Endodermal cell (in vitro differentiated cells): ENCODE results near the gene RMND1. TPM values are rescaled to one million over a fixed set of nuclear protein-coding genes. Genes with fewer than 3 reads are reported as not detected.
A peak's percentile ranks its signal among the peaks of the same experiment; 100 is the strongest.

Source experiments
- DNase-seq: peaks from one replicate; pipeline ENCODE4 v3.0.0-alpha.2; 2017
- H3K27ac ChIP-seq: 2 replicates; pipeline ENCODE4 v1.5.1; 2013; ENCODE audit warnings: mild to moderate bottlenecking, low read depth, low read length, moderate library complexity
- H3K27me3 ChIP-seq: 2 replicates; pipeline ENCODE4 v1.6.1; 2013; ENCODE audit warnings: mild to moderate bottlenecking, low read length, moderate library complexity; ENCODE audit not compliant: insufficient read depth, control insufficient read depth, poor library complexity, severe bottlenecking
- H3K36me3 ChIP-seq: 2 replicates; pipeline ENCODE4 v1.7.0; 2013; ENCODE audit warnings: mild to moderate bottlenecking, low read length, moderate library complexity; ENCODE audit not compliant: control insufficient read depth, insufficient read depth
- H3K4me1 ChIP-seq: one replicate; pipeline ENCODE4 v1.7.0; 2013; ENCODE audit warnings: low read length; ENCODE audit not compliant: control insufficient read depth, insufficient read depth
- H3K4me3 ChIP-seq: 2 replicates; pipeline ENCODE4 v1.5.1; 2013; ENCODE audit warnings: mild to moderate bottlenecking, low read length, moderate library complexity
- H3K9ac ChIP-seq: 2 replicates; pipeline ENCODE4 v1.6.1; 2013; ENCODE audit warnings: mild to moderate bottlenecking, low read length, moderate library complexity; ENCODE audit not compliant: poor library complexity, severe bottlenecking; ENCODE audit errors: extremely low read depth
- H3K9me3 ChIP-seq: 2 replicates; pipeline ENCODE4 v1.6.1; 2013; ENCODE audit warnings: mild to moderate bottlenecking, low read length, moderate library complexity; ENCODE audit not compliant: control insufficient read depth
- H3K27ac Mint-ChIP-seq: 2 replicates; pipeline ENCODE4 v1.8.0; 2020; ENCODE audit warnings: mixed read lengths
- H3K27me3 Mint-ChIP-seq: 2 replicates; pipeline ENCODE4 v1.8.0; 2021; ENCODE audit warnings: mild to moderate bottlenecking, mixed read lengths; ENCODE audit not compliant: insufficient read depth
- H3K36me3 Mint-ChIP-seq: 2 replicates; pipeline ENCODE4 v1.8.0; 2020; ENCODE audit warnings: low read depth, mixed read lengths
- H3K4me1 Mint-ChIP-seq: 2 replicates; pipeline ENCODE4 v1.8.0; 2020; ENCODE audit warnings: mixed read lengths
- H3K4me3 Mint-ChIP-seq: 2 replicates; pipeline ENCODE4 v1.8.0; 2020; ENCODE audit warnings: mild to moderate bottlenecking, moderate library complexity, mixed read lengths
- H3K9me3 Mint-ChIP-seq: 2 replicates; pipeline ENCODE4 v1.8.0; 2020; ENCODE audit warnings: mild to moderate bottlenecking, mixed read lengths
- CTCF ChIP-seq: fragments of 200-600 bp; sonication (generic); conservative IDR thresholded peaks from 2 replicates; pipeline ENCODE4 v1.5.0; 2021; ENCODE audit warnings: antibody characterized with exemption, mild to moderate bottlenecking
- WGBS, 2 experiments: methylation state at CpG; one replicate each; pipeline versions ENCODE4 v1.1.5 to v1.1.7; 2013; ENCODE audit warnings: missing lambda C conversion rate in 2 of 2, mixed read lengths in 1 of 2; ENCODE audit not compliant: insufficient coverage in 1 of 2, insufficient read length in 1 of 2; 5-methylcytosine and 5-hydroxymethylcytosine counted together
- total RNA-seq, 2 donors: library from RNA; stranded (reverse); fragmentation: NEBNext Ultra II Directional in 1 of 2; extraction: Animal tissue kit (Norgen Biotek cat#: 25700) in 1 of 2; gene quantifications; 2 replicates in 1 of 2; 3 replicates in 1 of 2; pipeline ENCODE4 v1.2.1, GENCODE V29; 2021

RMND1 gene
- total RNA-seq, 2 donors from 2014 or later: 40.8 to 45.4 TPM

DNA sequence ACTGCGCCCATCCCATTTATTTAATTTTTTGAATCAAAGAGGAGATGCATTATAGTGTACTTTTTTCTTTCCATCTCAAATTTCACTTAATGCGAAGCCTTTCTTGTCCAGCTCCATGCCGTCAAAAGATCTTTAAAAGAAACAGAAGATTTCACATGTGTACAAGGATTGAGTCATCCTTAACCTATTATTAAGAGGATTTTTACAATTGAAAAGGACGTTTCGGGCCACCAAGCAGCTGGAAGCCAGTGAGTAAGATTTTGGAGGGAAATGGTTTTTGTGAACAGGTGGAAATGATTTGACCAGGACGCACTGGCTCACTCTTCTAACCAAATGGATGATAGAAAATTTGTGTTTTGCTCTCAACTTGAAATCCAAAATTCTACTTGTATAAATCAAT lies 26.7 kb upstream of the RMND1 start:
- Mint-ChIP-seq H3K4me3 (no peak overlapping the region), H3K36me3 (peaks cover 2% of the 10 kb centered on the region), H3K27ac (no peak overlapping the region), H3K9me3 (no peaks in the 10 kb centered on the region), H3K4me1 (peaks cover 8% of the 10 kb centered on the region), H3K27me3 (no peaks in the 10 kb centered on the region)
- no peaks in the 10 kb centered on the region for H3K4me1 ChIP-seq
- TF ChIP-seq CTCF: no peak
- H3K9me3 ChIP-seq: no peaks in the 10 kb centered on the region
- H3K9ac ChIP-seq: no peak overlapping the region
- no peak for DNase-seq
- no peaks in the 10 kb centered on the region for H3K36me3 ChIP-seq
- WGBS, 2 experiments: 70 to 91% methylated on average over 2 to 5 of the region's 6 CpGs
- no peaks in the 10 kb centered on the region for H3K27me3 ChIP-seq
- H3K27ac ChIP-seq: no peak overlapping the region
- H3K4me3 ChIP-seq: no peak overlapping the region

GRCh38 chr6:151477726-151478125 lies 25.8 kb upstream of the RMND1 start:
- Mint-ChIP-seq H3K27ac (no peak overlapping the region), H3K36me3 (peaks cover 2% of the 10 kb centered on the region), H3K9me3 (no peaks in the 10 kb centered on the region), H3K4me1 (peaks cover 10% of the 10 kb centered on the region), H3K4me3 (no peak overlapping the region), H3K27me3 (no peaks in the 10 kb centered on the region)
- H3K27ac ChIP-seq: no peak overlapping the region
- TF ChIP-seq CTCF: no peak
- H3K4me3 ChIP-seq: no peak overlapping the region
- no peak for DNase-seq
- WGBS, 2 experiments: 94 to 95% methylated on average over 11 to 12 of the region's 12 CpGs
- no peaks in the 10 kb centered on the region for H3K36me3 ChIP-seq
- no peaks in the 10 kb centered on the region for H3K4me1 ChIP-seq
- H3K27me3 ChIP-seq: no peaks in the 10 kb centered on the region
- H3K9me3 ChIP-seq: no peaks in the 10 kb centered on the region
- H3K9ac ChIP-seq: no peak overlapping the region

DNA sequence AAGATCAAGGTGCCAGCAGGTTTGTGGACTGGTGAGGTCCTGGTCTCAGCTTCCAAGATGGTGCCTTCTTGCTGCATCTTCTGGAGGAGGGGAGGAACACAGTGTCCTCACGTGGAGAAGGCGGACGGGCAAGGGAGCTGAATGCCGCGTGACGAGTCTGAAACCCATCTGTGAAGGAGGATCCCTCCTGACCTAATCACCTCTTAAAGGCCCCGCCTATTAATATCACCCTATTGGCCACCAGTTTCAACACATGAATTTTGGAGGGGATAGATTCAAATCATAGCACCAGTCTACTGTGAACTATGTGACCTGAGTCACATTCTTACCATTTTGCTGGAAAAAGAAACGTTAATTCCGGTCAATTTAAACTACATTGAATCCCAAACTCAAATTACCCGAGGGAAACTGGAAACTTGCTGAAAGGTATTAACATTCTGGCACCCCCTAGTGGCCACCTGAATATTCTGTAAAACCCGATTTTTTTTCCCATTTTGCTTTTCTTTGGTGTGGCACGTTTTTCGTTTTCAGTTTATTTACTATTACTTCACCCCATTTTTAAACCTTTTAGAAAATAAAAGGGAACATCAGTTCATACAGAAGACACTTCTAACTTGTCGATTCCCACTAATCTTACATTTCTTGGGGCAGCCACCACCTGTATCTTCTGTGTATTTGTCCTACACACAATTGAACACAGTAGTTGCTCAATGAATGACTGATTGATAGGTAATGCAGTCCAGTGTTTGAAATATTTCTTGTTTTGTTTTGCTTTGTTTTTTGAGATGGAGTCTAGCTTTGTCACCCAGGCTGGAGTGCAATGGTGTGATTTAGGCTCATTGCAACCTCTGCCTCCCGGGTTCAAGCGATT lies 24.0 kb upstream of the RMND1 start:
- 32 to 53% methylated on average over 6 to 16 of the region's 16 CpGs for WGBS, 2 experiments
- Mint-ChIP-seq H3K27ac (peak overlapping the region; percentile 90), H3K36me3 (peaks cover 7% of the 10 kb centered on the region), H3K4me3 (no peak overlapping the region), H3K4me1 (peaks cover 10% of the 10 kb centered on the region), H3K9me3 (no peaks in the 10 kb centered on the region), H3K27me3 (no peaks in the 10 kb centered on the region)
- peaks cover 3% of the 10 kb centered on the region for H3K36me3 ChIP-seq
- no peak overlapping the region for H3K9ac ChIP-seq
- H3K4me1 ChIP-seq: no peaks in the 10 kb centered on the region
- TF ChIP-seq CTCF: peak; percentile 92
- peak; percentile 72 for DNase-seq
- H3K27me3 ChIP-seq: no peaks in the 10 kb centered on the region
- no peaks in the 10 kb centered on the region for H3K9me3 ChIP-seq
- no peak overlapping the region for H3K4me3 ChIP-seq
- no peak overlapping the region for H3K27ac ChIP-seq
